ENCODE results near the gene SEC14L2. TPM values are rescaled to one million over a fixed set of nuclear protein-coding genes. Genes with fewer than 3 reads are reported as not detected.
A peak's percentile ranks its signal among the peaks of the same experiment; 100 is the strongest.

Gene SEC14L2
- total and polyA plus RNA-seq, 2 experiments from 2014 or later, result 2.9 to 11.2 TPM

DNA sequence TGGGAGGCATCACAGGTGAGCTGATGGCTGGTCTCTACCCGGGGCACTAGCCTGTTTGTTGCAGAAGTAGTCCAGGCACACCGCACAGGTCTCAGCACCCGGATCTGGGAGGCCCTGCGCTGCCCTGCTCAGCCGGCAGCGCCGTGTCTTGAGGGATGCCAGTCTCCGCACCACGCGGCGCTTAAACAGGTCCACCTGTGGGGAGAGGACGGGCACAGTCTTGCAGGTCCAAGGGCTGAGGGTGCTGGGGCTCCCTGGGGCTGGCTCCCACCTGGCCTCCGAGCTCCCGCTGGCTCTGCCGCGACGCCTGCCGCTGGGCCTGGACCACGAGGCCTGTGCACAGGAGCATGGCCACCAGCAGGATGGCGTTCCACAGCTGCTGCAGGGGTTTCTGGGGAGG is 16.8 kb upstream of the SEC14L2 start:
- no peak for DNase-seq (ENCODE audit: low read depth in 1 of 2, low spot score in 1 of 2)
- Histone ChIP-seq H3K4me1 (ENCODE audit: low read depth) (peaks cover 4% of the 10 kb centered on the region), H3K27me3 (no peaks in the 10 kb centered on the region), H3K27ac (no peak overlapping the region), H3K4me3 (no peak overlapping the region), H3K9me3 (ENCODE audit: low read depth) (no peaks in the 10 kb centered on the region), H3K36me3 (no peaks in the 10 kb centered on the region)
- no peak for TF ChIP-seq CTCF (IDR thresholded peaks at IDR 0.05; ENCODE audit: low read depth, low read length)

GRCh38 chr22:30381264-30381663 is 15.6 kb upstream of the SEC14L2 start:
- peaks cover 4% of the 10 kb centered on the region for H3K4me1 ChIP-seq (ENCODE audit: low read depth)
- DNase-seq (ENCODE audit: low read depth in 1 of 2, low spot score in 1 of 2), result no peak
- no peak overlapping the region for H3K27ac ChIP-seq
- H3K4me3 ChIP-seq, result no peak overlapping the region
- H3K36me3 ChIP-seq, result no peaks in the 10 kb centered on the region
- no peak for TF ChIP-seq CTCF (IDR thresholded peaks at IDR 0.05; ENCODE audit: low read depth, low read length)
- no peaks in the 10 kb centered on the region for H3K9me3 ChIP-seq (ENCODE audit: low read depth)
- H3K27me3 ChIP-seq, result no peaks in the 10 kb centered on the region

DNA sequence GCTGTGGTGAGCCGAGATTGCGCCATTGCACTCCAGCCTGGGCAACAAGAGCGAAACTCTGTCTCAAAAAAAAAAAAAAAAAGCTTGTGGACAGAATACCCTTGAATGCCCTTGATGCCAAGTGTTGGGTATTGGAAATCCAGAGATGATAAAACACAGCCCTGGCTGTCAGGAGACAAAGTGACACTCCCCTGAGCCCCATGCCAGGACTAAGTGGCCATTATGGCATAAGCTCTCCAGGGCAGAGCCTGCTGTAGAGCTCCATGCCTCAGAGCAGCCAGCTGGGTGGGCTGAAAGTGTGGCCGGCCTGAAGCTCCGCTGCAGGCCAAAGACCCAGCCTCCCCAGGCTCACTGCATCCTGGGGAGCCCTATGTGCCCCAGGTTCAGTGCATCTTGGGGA is 14.5 kb upstream of the SEC14L2 start:
- peak in 1 of 2 donors; percentile 72 for DNase-seq (ENCODE audit: low read depth in 1 of 2, low spot score in 1 of 2)
- no peaks in the 10 kb centered on the region for H3K27me3 ChIP-seq
- H3K4me3 ChIP-seq, result no peak overlapping the region
- no peak overlapping the region for H3K27ac ChIP-seq
- no peaks in the 10 kb centered on the region for H3K36me3 ChIP-seq
- peaks cover 4% of the 10 kb centered on the region for H3K4me1 ChIP-seq (ENCODE audit: low read depth)
- TF ChIP-seq CTCF (IDR thresholded peaks at IDR 0.05; ENCODE audit: low read depth, low read length), result no peak
- no peaks in the 10 kb centered on the region for H3K9me3 ChIP-seq (ENCODE audit: low read depth)

- Histone ChIP-seq H3K4me3 (no peak overlapping the region), H3K36me3 (no peaks in the 10 kb centered on the region), H3K27ac (no peak overlapping the region), H3K9me3 (ENCODE audit: low read depth) (no peaks in the 10 kb centered on the region), H3K27me3 (no peaks in the 10 kb centered on the region), H3K4me1 (ENCODE audit: low read depth) (peaks cover 4% of the 10 kb centered on the region)
- DNase-seq (ENCODE audit: low read depth in 1 of 2, low spot score in 1 of 2), result no peak
- no peak for TF ChIP-seq CTCF (IDR thresholded peaks at IDR 0.05; ENCODE audit: low read depth, low read length)
Measured at GRCh38 chr22:30383061-30383460, 13.8 kb upstream of the SEC14L2 start.

- Histone ChIP-seq H3K27me3 (no peaks in the 10 kb centered on the region), H3K4me3 (no peak overlapping the region), H3K27ac (no peak overlapping the region), H3K4me1 (ENCODE audit: low read depth) (peaks cover 4% of the 10 kb centered on the region), H3K36me3 (no peaks in the 10 kb centered on the region), H3K9me3 (ENCODE audit: low read depth) (no peaks in the 10 kb centered on the region)
- no peak for TF ChIP-seq CTCF (IDR thresholded peaks at IDR 0.05; ENCODE audit: low read depth, low read length)
- DNase-seq (ENCODE audit: low read depth in 1 of 2, low spot score in 1 of 2), result no peak
Measured at GRCh38 chr22:30385942-30386341, 10.9 kb upstream of the SEC14L2 start.

DNA sequence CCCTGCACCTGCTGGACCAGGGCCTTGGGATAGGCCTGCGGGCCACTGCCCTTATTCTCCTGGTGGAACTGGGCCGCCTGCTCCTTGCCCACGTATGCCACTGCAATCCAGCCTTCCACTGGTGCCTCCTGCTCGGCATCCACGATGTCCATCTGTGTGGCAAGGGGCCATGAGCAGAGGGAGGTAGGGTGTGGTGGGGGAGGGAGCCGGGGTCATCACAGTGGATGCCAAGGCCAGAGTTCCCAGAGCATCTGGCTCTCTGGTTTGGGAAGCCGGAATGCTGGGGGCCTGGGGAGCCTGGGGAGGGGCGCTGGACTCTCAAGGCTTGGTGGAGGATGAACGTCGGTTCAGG is 10.2 kb upstream of the SEC14L2 start:
- DNase-seq (ENCODE audit: low read depth in 1 of 2, low spot score in 1 of 2), result no peak
- Histone ChIP-seq H3K27me3 (no peaks in the 10 kb centered on the region), H3K9me3 (ENCODE audit: low read depth) (no peaks in the 10 kb centered on the region), H3K36me3 (no peaks in the 10 kb centered on the region), H3K4me3 (peak overlapping the region; percentile 52), H3K4me1 (ENCODE audit: low read depth) (peaks cover 4% of the 10 kb centered on the region), H3K27ac (no peak overlapping the region)
- no peak for TF ChIP-seq CTCF (IDR thresholded peaks at IDR 0.05; ENCODE audit: low read depth, low read length)

Data from cardiac muscle cell (in vitro differentiated cells and primary cell).